ENCODE data around the gene TAL1. TPM values are rescaled to one million over a fixed set of nuclear protein-coding genes. Genes with fewer than 3 reads are reported as not detected.
"Not testable (repeated sequence)": the region's sequence is repeated elsewhere in the genome, so short reads cannot be mapped to it uniquely, and the experiment has no call there.

Gene TAL1
- total RNA-seq (1 to 10 TPM; 9.3 to 9.6 TPM), polyA plus RNA-seq (1 to 10 TPM; 6.4 to 8.8 TPM)
- long read RNA-seq, donor 1, full-length matches to known transcripts: 2 of 2 reads
- long read RNA-seq, donor 1, partial matches to known transcripts: 0 of 2 reads
- long read RNA-seq, donor 1, other reads (novel, unspliced or antisense): 0 of 2 reads
- long read RNA-seq, donor 2, full-length matches to known transcripts: 1 of 1 reads
- long read RNA-seq, donor 2, partial matches to known transcripts: 0 of 1 reads
- long read RNA-seq, donor 2, other reads (novel, unspliced or antisense): 0 of 1 reads
- long read RNA-seq, donor 3: 0 reads
- long read RNA-seq, donor 4: 0 reads
- long read RNA-seq, donor 5, full-length matches to known transcripts: 3 of 3 reads
- long read RNA-seq, donor 5, partial matches to known transcripts: 0 of 3 reads
- long read RNA-seq, donor 5, other reads (novel, unspliced or antisense): 0 of 3 reads

DNA sequence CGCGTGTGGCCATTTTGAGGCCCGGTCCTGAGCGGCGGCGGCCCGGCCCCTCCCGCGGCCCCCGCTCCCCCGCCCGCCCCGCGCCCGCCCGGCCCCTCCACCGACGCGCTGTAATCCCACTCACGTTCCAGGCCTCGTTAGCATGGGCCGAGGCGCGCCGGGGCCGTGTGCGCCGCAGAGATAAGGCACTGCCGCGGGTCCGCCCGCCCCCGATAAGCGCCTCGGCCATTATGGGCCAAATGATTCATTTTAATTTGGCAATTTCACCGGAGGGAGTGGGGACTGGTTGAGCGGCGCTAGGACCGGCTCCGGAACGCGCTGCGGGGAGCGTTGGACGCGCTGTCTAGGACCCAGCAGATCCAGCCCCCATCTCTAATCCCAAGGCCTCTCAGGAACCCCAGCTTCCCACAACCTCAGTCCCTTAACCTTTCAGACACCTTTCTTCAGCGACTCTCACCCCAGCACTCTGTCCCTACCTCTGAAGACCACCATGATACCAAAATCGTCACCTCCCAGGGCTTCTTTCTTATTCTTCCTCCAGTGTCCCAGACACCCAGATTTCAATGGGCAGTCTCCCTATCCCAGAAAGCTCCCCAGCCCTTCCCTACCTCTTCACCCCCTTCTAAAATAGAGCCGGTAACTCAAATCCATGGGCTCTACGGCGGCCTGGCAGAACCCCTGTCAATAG is at the start of gene TAL1:
TSS of gene TAL1 (minus strand) at position 39 of the 688 bp plus-strand sequence. CDS start 6,337 bp downstream, outside the sequence.
- Histone ChIP-seq H3K4me1 (ENCODE audit: control insufficient read depth in 5 of 5, insufficient read depth in 5 of 5, low read length in 5 of 5) (peaks cover 0 to 13% (median 0%) of the 10 kb centered on the region in 5 donors), H3K9ac (ENCODE audit: insufficient read depth in 1 of 2, low read length in 2 of 2) (peak within 1 kb of the TSS in 1 of 2 donors; percentile 34), H3K4me3 (peak within 1 kb of the TSS; percentile 74), H3K27ac (ENCODE audit: low read depth in 1 of 2, low read length in 1 of 2) (peak within 1 kb of the TSS; percentile 71 to 96), H3K27me3 (ENCODE audit: control insufficient read depth in 3 of 3, insufficient read depth in 3 of 3, low read length in 2 of 3) (peaks cover 0 to 77% (median 76%) of the 10 kb centered on the region in 3 donors), H3K9me3 (ENCODE audit: control insufficient read depth in 4 of 4, insufficient read depth in 3 of 4, low read length in 3 of 4) (peaks cover 0 to 5% (median 0%) of the 10 kb centered on the region in 4 donors), H3K36me3 (ENCODE audit: control insufficient read depth in 4 of 4, insufficient read depth in 4 of 4, low read length in 4 of 4) (no peaks in the 10 kb centered on the region)
- DNase-seq (peak in 2 of 3 donors; percentile 33 to 45), ATAC-seq (ENCODE audit: insufficient read depth, low FRiP score) (peak; percentile 17)
- 7 to 9% methylated on average over 36 to 51 of the region's 51 CpGs for WGBS, 2 donors
- TF ChIP-seq, protein P1, sequence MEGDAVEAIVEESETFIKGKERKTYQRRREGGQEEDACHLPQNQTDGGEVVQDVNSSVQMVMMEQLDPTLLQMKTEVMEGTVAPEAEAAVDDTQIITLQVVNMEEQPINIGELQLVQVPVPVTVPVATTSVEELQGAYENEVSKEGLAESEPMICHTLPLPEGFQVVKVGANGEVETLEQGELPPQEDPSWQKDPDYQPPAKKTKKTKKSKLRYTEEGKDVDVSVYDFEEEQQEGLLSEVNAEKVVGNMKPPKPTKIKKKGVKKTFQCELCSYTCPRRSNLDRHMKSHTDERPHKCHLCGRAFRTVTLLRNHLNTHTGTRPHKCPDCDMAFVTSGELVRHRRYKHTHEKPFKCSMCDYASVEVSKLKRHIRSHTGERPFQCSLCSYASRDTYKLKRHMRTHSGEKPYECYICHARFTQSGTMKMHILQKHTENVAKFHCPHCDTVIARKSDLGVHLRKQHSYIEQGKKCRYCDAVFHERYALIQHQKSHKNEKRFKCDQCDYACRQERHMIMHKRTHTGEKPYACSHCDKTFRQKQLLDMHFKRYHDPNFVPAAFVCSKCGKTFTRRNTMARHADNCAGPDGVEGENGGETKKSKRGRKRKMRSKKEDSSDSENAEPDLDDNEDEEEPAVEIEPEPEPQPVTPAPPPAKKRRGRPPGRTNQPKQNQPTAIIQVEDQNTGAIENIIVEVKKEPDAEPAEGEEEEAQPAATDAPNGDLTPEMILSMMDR (IDR thresholded peaks at IDR 0.05; ENCODE audit: control extremely low read depth, extremely low read depth): no peak

DNA sequence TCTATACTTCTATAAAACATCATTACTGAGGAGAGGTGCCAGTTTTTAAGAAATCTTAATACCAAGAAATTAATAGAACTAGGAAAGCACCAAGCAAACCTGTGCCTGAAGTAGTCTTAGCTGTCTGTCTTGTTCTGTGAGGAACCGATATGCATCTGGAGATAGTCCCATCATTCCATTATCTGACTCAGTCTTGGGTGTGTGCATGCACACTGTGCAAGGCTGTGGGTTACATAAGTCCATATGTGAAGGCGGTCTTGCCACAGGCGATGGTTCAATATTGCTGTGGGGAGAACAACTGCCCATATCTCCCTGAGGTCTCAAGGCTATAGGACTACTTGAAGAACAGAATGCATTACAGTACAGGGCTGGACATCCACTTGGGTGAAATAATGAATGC is 48.1 kb upstream of the TAL1 start:
- TF ChIP-seq, protein P1 (IDR thresholded peaks at IDR 0.05; ENCODE audit: control extremely low read depth, extremely low read depth): no peak
- DNase-seq: no peak
- no peaks in the 10 kb centered on the region for H3K27me3 ChIP-seq (ENCODE audit: control insufficient read depth in 3 of 3, insufficient read depth in 3 of 3, low read length in 2 of 3)
- H3K36me3 ChIP-seq (ENCODE audit: control insufficient read depth in 4 of 4, insufficient read depth in 4 of 4, low read length in 4 of 4): peaks cover 0 to 20% (median 12%) of the 10 kb centered on the region in 4 donors
- H3K9me3 ChIP-seq (ENCODE audit: control insufficient read depth in 4 of 4, insufficient read depth in 3 of 4, low read length in 3 of 4): no peaks in the 10 kb centered on the region
- no peak overlapping the region for H3K4me3 ChIP-seq
- 95 to 96% methylated on average over 3 of the region's 3 CpGs for WGBS, 2 donors
- peaks cover 0 to 3% (median 0%) of the 10 kb centered on the region in 5 donors for H3K4me1 ChIP-seq (ENCODE audit: control insufficient read depth in 5 of 5, insufficient read depth in 5 of 5, low read length in 5 of 5)
- H3K9ac ChIP-seq (ENCODE audit: insufficient read depth in 1 of 2, low read length in 2 of 2): no peak overlapping the region
- ATAC-seq (ENCODE audit: insufficient read depth, low FRiP score): no peak
- no peak overlapping the region for H3K27ac ChIP-seq (ENCODE audit: low read depth in 1 of 2, low read length in 1 of 2)

DNA sequence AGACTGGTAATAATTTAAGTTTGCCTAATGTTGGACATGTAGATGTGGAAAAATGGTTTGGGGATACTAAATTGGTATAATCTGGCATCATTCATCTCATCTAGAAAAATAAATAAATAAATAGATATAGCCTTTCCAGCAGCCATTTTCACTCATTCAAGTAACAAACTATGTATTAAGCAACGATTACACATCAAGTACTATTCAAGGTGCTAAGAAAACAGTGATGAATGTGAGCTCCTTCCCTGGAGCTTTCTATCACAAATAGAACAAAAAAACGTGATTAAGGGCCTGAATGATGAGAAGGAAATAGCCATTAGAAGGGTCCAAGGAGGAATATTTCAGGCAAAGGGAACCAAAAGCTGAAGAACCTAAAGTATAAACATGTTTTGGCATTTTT is 44.8 kb upstream of the TAL1 start:
- Histone ChIP-seq H3K27me3 (ENCODE audit: control insufficient read depth in 3 of 3, insufficient read depth in 3 of 3, low read length in 2 of 3) (no peaks in the 10 kb centered on the region), H3K27ac (ENCODE audit: low read depth in 1 of 2, low read length in 1 of 2) (no peak overlapping the region), H3K9ac (ENCODE audit: insufficient read depth in 1 of 2, low read length in 2 of 2) (no peak overlapping the region), H3K36me3 (ENCODE audit: control insufficient read depth in 4 of 4, insufficient read depth in 4 of 4, low read length in 4 of 4) (peaks cover 0 to 15% (median 5%) of the 10 kb centered on the region in 4 donors), H3K4me1 (ENCODE audit: control insufficient read depth in 5 of 5, insufficient read depth in 5 of 5, low read length in 5 of 5) (no peaks in the 10 kb centered on the region), H3K4me3 (no peak overlapping the region), H3K9me3 (ENCODE audit: control insufficient read depth in 4 of 4, insufficient read depth in 3 of 4, low read length in 3 of 4) (no peaks in the 10 kb centered on the region)
- TF ChIP-seq, protein P1 (IDR thresholded peaks at IDR 0.05; ENCODE audit: control extremely low read depth, extremely low read depth): no peak
- DNase-seq (no peak), ATAC-seq (ENCODE audit: insufficient read depth, low FRiP score) (no peak)
- 81 to 88% methylated on average over 2 of the region's 2 CpGs for WGBS, 2 donors

DNA sequence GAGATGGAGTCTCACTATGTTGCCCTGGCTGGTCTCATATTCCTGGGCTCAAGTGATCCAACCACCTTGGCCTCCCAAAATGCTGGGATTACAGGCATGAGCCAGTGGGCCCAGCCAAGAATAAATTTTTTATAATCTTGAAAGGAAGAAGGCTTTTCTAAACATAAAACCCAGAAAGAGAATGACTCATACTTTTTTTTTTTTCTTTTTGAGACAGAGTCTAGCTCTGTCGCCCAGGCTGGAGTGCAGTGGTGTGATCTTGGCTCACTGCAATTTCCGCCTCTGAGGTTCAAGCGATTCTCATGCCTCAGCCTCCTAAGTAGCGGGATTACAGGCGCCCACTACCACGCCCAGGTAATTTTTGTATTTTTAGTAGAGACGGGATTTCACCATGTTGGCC is 43.8 kb upstream of the TAL1 start:
- ATAC-seq (ENCODE audit: insufficient read depth, low FRiP score); H3K9me3 ChIP-seq (ENCODE audit: control insufficient read depth in 4 of 4, insufficient read depth in 3 of 4, low read length in 3 of 4); H3K9ac ChIP-seq (ENCODE audit: insufficient read depth in 1 of 2, low read length in 2 of 2); H3K27me3 ChIP-seq (ENCODE audit: control insufficient read depth in 3 of 3, insufficient read depth in 3 of 3, low read length in 2 of 3); H3K27ac ChIP-seq (ENCODE audit: low read depth in 1 of 2, low read length in 1 of 2); H3K4me1 ChIP-seq (ENCODE audit: control insufficient read depth in 5 of 5, insufficient read depth in 5 of 5, low read length in 5 of 5); H3K4me3 ChIP-seq; DNase-seq: not testable (repeated sequence)
- WGBS, 2 donors: 97 to 98% methylated on average over 7 of the region's 7 CpGs
- peaks cover 0 to 15% (median 4%) of the 10 kb centered on the region in 4 donors for H3K36me3 ChIP-seq (ENCODE audit: control insufficient read depth in 4 of 4, insufficient read depth in 4 of 4, low read length in 4 of 4)

DNA sequence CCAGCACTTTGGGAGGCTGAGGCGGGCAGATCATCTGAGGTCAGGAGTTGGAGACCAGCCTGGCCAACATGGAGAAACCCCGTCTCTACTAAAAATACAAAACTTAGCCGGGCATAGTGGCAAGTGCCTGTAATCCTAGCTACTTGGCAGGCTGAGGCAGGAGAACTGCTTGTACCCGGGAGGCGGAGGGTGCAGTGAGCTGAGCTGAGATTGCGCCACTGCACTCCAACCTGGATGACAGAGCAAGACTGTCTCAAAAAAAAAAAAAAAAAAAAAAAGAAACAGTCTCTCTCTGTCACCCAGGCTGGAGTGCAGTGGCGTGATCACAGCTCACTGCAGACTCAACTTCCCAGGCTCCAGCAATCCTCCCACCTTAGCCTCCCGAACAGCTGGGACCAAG is 33.5 kb upstream of the TAL1 start:
- not testable (repeated sequence) for H3K4me1 ChIP-seq (ENCODE audit: control insufficient read depth in 5 of 5, insufficient read depth in 5 of 5, low read length in 5 of 5); DNase-seq; H3K36me3 ChIP-seq (ENCODE audit: control insufficient read depth in 4 of 4, insufficient read depth in 4 of 4, low read length in 4 of 4); H3K4me3 ChIP-seq; H3K9me3 ChIP-seq (ENCODE audit: control insufficient read depth in 4 of 4, insufficient read depth in 3 of 4, low read length in 3 of 4); H3K27me3 ChIP-seq (ENCODE audit: control insufficient read depth in 3 of 3, insufficient read depth in 3 of 3, low read length in 2 of 3); ATAC-seq (ENCODE audit: insufficient read depth, low FRiP score); H3K9ac ChIP-seq (ENCODE audit: insufficient read depth in 1 of 2, low read length in 2 of 2)
- WGBS, 2 donors: 84 to 88% methylated on average over 8 of the region's 8 CpGs
- peak overlapping the region in 1 of 2 donors; percentile 31 for H3K27ac ChIP-seq (ENCODE audit: low read depth in 1 of 2, low read length in 1 of 2)
